H9 (cell line): ENCODE measurements around the gene KBTBD2. TPM values are rescaled to one million over a fixed set of nuclear protein-coding genes. Genes with fewer than 3 reads are reported as not detected.

Experiments
- DNase-seq: peaks from one replicate; pipeline ENCODE4 v3.0.0-alpha.2; 2017
- H2AFZ ChIP-seq: one replicate; pipeline ENCODE4 v1.6.1; 2013; ENCODE audit warnings: mild to moderate bottlenecking, low read length, control low read depth, moderate library complexity
- H2AK5ac ChIP-seq: 2 replicates; pipeline ENCODE4 v1.6.1; 2013; ENCODE audit warnings: low read length, control low read depth, mixed read lengths; ENCODE audit not compliant: insufficient read length
- H2BK120ac ChIP-seq: one replicate; pipeline ENCODE4 v1.6.1; 2013; ENCODE audit warnings: low read depth, mild to moderate bottlenecking, low read length, control low read depth, inconsistent platforms; ENCODE audit not compliant: poor library complexity, severe bottlenecking
- H2BK12ac ChIP-seq: 2 replicates; pipeline ENCODE4 v1.6.1; 2013; ENCODE audit warnings: low read length, control low read depth, mixed read lengths, low read depth; ENCODE audit not compliant: insufficient read length
- H2BK15ac ChIP-seq: 2 replicates; pipeline ENCODE4 v1.6.1; 2013; ENCODE audit warnings: low read depth, low read length, control low read depth
- H2BK20ac ChIP-seq: one replicate; pipeline ENCODE4 v1.6.1; 2013; ENCODE audit warnings: low read depth, mild to moderate bottlenecking, low read length, control low read depth, inconsistent platforms; ENCODE audit not compliant: poor library complexity, severe bottlenecking
- H2BK5ac ChIP-seq: 2 replicates; pipeline ENCODE4 v1.6.1; 2013; ENCODE audit warnings: low read length, control low read depth, mixed read lengths; ENCODE audit not compliant: insufficient read length
- H3K14ac ChIP-seq: 2 replicates; pipeline ENCODE4 v1.6.1; 2013; ENCODE audit warnings: low read length, control low read depth; ENCODE audit not compliant: insufficient read depth
- H3K18ac ChIP-seq: 2 replicates; pipeline ENCODE4 v1.6.1; 2013; ENCODE audit warnings: low read depth, mild to moderate bottlenecking, mixed read lengths, low read length, control low read depth; ENCODE audit not compliant: insufficient read length
- H3K23ac ChIP-seq: 2 replicates; pipeline ENCODE4 v1.6.1; 2013; ENCODE audit warnings: low read length, control low read depth, mixed read lengths, low read depth; ENCODE audit not compliant: insufficient read length
- H3K23me2 ChIP-seq: 2 replicates; pipeline ENCODE4 v1.6.1; 2013; ENCODE audit warnings: low read depth, mild to moderate bottlenecking, mixed read lengths, low read length, control low read depth; ENCODE audit not compliant: insufficient read length, poor library complexity, severe bottlenecking
- H3K27ac ChIP-seq: 2 replicates; pipeline ENCODE4 v1.5.1; 2013; ENCODE audit warnings: low read length, control low read depth, mixed read lengths, low read depth; ENCODE audit not compliant: insufficient read length
- H3K27me3 ChIP-seq: 2 replicates; pipeline ENCODE4 v1.6.1; 2013; ENCODE audit warnings: low read length, control low read depth, inconsistent platforms; ENCODE audit not compliant: insufficient read depth
- H3K4ac ChIP-seq: 2 replicates; pipeline ENCODE4 v1.6.1; 2013; ENCODE audit warnings: low read depth, mild to moderate bottlenecking, control low read depth, inconsistent platforms, low read length, moderate library complexity
- H3K4me1 ChIP-seq: 2 replicates; pipeline ENCODE4 v1.6.1; 2013; ENCODE audit warnings: low read length, control low read depth, inconsistent platforms; ENCODE audit not compliant: insufficient read depth
- H3K4me2 ChIP-seq: 2 replicates; pipeline ENCODE4 v1.6.1; 2013; ENCODE audit warnings: low read length, control low read depth, mixed read lengths; ENCODE audit not compliant: insufficient read length, insufficient read depth
- H3K56ac ChIP-seq: 2 replicates; pipeline ENCODE4 v1.6.1; 2013; ENCODE audit warnings: low read depth, mild to moderate bottlenecking, mixed read lengths, low read length, control low read depth; ENCODE audit not compliant: insufficient read length
- H3K79me1 ChIP-seq: 2 replicates; pipeline ENCODE4 v1.6.1; 2013; ENCODE audit warnings: low read depth, mild to moderate bottlenecking, moderate library complexity, low read length, control low read depth, inconsistent platforms; ENCODE audit not compliant: insufficient read depth, poor library complexity, severe bottlenecking
- H3K79me2 ChIP-seq: 2 replicates; pipeline ENCODE4 v1.6.1; 2013; ENCODE audit warnings: low read length, control low read depth, inconsistent platforms; ENCODE audit not compliant: insufficient read depth
- H3K9ac ChIP-seq: 2 replicates; pipeline ENCODE4 v1.6.1; 2013; ENCODE audit warnings: low read length, control low read depth, mixed read lengths; ENCODE audit not compliant: insufficient read length; ENCODE audit errors: extremely low read depth
- H3K9me3 ChIP-seq: one replicate; pipeline ENCODE4 v1.6.1; 2013; ENCODE audit warnings: low read depth, low read length, inconsistent platforms; ENCODE audit not compliant: control insufficient read depth
- H3T11ph ChIP-seq: one replicate; pipeline ENCODE4 v1.6.1; 2013; ENCODE audit warnings: mild to moderate bottlenecking, low read length, control low read depth, inconsistent platforms
- H4K20me1 ChIP-seq: one replicate; pipeline ENCODE4 v1.6.1; 2013; ENCODE audit not compliant: control insufficient read depth, insufficient read length, insufficient read depth
- H4K5ac ChIP-seq: 2 replicates; pipeline ENCODE4 v1.6.1; 2013; ENCODE audit warnings: low read depth, mild to moderate bottlenecking, mixed read lengths, low read length, control low read depth; ENCODE audit not compliant: insufficient read length
- H4K8ac ChIP-seq: replicated peaks from 2 replicates; pipeline ENCODE4 v1.6.1; 2013; ENCODE audit warnings: low read length, control low read depth, mixed read lengths, low read depth; ENCODE audit not compliant: insufficient read length
- H4K91ac ChIP-seq: 2 replicates; pipeline ENCODE4 v1.6.1; 2013; ENCODE audit warnings: low read depth, mild to moderate bottlenecking, moderate library complexity, mixed read lengths, low read length, control low read depth; ENCODE audit not compliant: insufficient read length
- H3K27ac Mint-ChIP-seq, 3 experiments: 2 replicates in 2 of 3; 3 replicates in 1 of 3; pipeline ENCODE4 v1.8.0; 2020 to 2021; ENCODE audit warnings: mixed read lengths in 3 of 3, mild to moderate bottlenecking in 1 of 3, moderate library complexity in 1 of 3
- H3K27me3 Mint-ChIP-seq: 2 replicates; pipeline ENCODE4 v1.8.0; 2021; ENCODE audit warnings: low read depth, mild to moderate bottlenecking, moderate library complexity, mixed read lengths
- H3K36me3 Mint-ChIP-seq, 3 experiments: 2 replicates in 2 of 3; 3 replicates in 1 of 3; pipeline ENCODE4 v1.8.0; 2020 to 2021; ENCODE audit warnings: low read depth in 3 of 3, mixed read lengths in 3 of 3; ENCODE audit not compliant: insufficient read depth in 1 of 3
- H3K4me1 Mint-ChIP-seq, 2 experiments: 2 replicates each; pipeline ENCODE4 v1.8.0; 2020; ENCODE audit warnings: mixed read lengths in 2 of 2
- H3K4me3 Mint-ChIP-seq, 2 experiments: 2 replicates in 1 of 2; 3 replicates in 1 of 2; pipeline ENCODE4 v1.8.0; 2020 to 2021; ENCODE audit warnings: mild to moderate bottlenecking in 2 of 2, mixed read lengths in 2 of 2, moderate library complexity in 1 of 2
- H3K9me3 Mint-ChIP-seq, 2 experiments: 2 replicates in 1 of 2; 3 replicates in 1 of 2; pipeline ENCODE4 v1.8.0; 2020; ENCODE audit warnings: mild to moderate bottlenecking in 2 of 2, mixed read lengths in 2 of 2, moderate library complexity in 1 of 2
- CTCF ChIP-seq: fragments of 200-600 bp; sonication (generic); conservative IDR thresholded peaks from 3 replicates; pipeline ENCODE4 v1.8.0; 2021; ENCODE audit warnings: antibody characterized with exemption, mild to moderate bottlenecking
- WGBS: extraction: QIAGEN DNeasy Blood & Tissue Kit; methylation state at CpG from one replicate; pipeline ENCODE4 v1.1.7; 2013; ENCODE audit warnings: missing lambda C conversion rate, low lambda C conversion rate, mixed read lengths; ENCODE audit not compliant: insufficient read length; ENCODE audit errors: extremely low coverage; 5-methylcytosine and 5-hydroxymethylcytosine counted together
- total RNA-seq: library from RNA; stranded (reverse); gene quantifications from 2 replicates; pipeline ENCODE4 v1.2.1, GENCODE V29; 2021

KBTBD2 gene
- total RNA-seq, 1 experiment from 2014 or later, result 34.2 TPM

GRCh38 chr7:32871624-32872371 lies 19.8 kb downstream of the KBTBD2 start:
- Histone ChIP-seq H3K79me2 (no peaks in the 10 kb centered on the region), H4K20me1 (no peaks in the 10 kb centered on the region), H2AK5ac (no peak overlapping the region), H3K4me2 (no peak overlapping the region), H3K14ac (no peak overlapping the region), H4K5ac (no peak overlapping the region), H3K79me1 (peaks cover 6% of the 10 kb centered on the region), H2BK5ac (no peak overlapping the region), H3K4me1 (no peaks in the 10 kb centered on the region), H3K9me3 (no peaks in the 10 kb centered on the region), H2BK120ac (no peak overlapping the region), H4K8ac (no peak overlapping the region), H3K27me3 (no peaks in the 10 kb centered on the region), H3T11ph (no peak overlapping the region), H3K56ac (no peak overlapping the region), H3K23me2 (no peaks in the 10 kb centered on the region), H3K27ac (no peak overlapping the region), H3K18ac (no peak overlapping the region), H3K9ac (no peak overlapping the region), H2BK12ac (no peak overlapping the region), H2BK15ac (no peak overlapping the region), H2AFZ (no peak overlapping the region), H2BK20ac (no peak overlapping the region), H3K4ac (no peak overlapping the region), H4K91ac (no peak overlapping the region), H3K23ac (no peak overlapping the region)
- peaks cover 0 to 10% of the 10 kb centered on the region in 2 experiments; a peak in 3 of 5 replicates for H3K9me3 Mint-ChIP-seq
- no peaks in the 10 kb centered on the region for H3K27me3 Mint-ChIP-seq
- peaks cover 39 to 70% (median 58%) of the 10 kb centered on the region in 3 experiments for H3K36me3 Mint-ChIP-seq
- no peak for TF ChIP-seq CTCF
- no peak overlapping the region for H3K27ac Mint-ChIP-seq
- WGBS, result no CpG with 5 or more reads among the region's 4 CpGs
- H3K4me3 Mint-ChIP-seq, result no peak overlapping the region
- DNase-seq, result no peak
- H3K4me1 Mint-ChIP-seq, result no peaks in the 10 kb centered on the region
